CD8-positive, alpha-beta memory T cell (primary cell): ENCODE data around the gene SNX33. TPM values are rescaled to one million over a fixed set of nuclear protein-coding genes. Genes with fewer than 3 reads are reported as not detected.
A peak's percentile ranks its signal among the peaks of the same experiment; 100 is the strongest.
"Not testable (repeated sequence)": the region's sequence is repeated elsewhere in the genome, so short reads cannot be mapped to it uniquely, and the experiment has no call there.

Source experiments
- CTCF ChIA-PET: fragments of 350-600 bp; sonication (Branson Sonifier 250); formaldehyde crosslinking; loops from one replicate; lab custom pipeline; 2021; ENCODE audit warnings: antibody characterized with exemption; lab: Charles Lee
- POLR2A ChIA-PET: fragments of 350-600 bp; sonication (Branson Sonifier 250); formaldehyde crosslinking; loops from one replicate; lab custom pipeline; 2021; ENCODE audit warnings: antibody characterized with exemption; lab: Charles Lee
- DNase-seq, 5 donors: peaks; one replicate each; pipeline versions ENCODE4 v3.0.0 to v3.0.0-alpha.2; 2020 to 2022; ENCODE audit warnings: mixed read lengths in 1 of 5
- H3K27ac ChIP-seq: one replicate; pipeline ENCODE4 v1.7.0; 2013; ENCODE audit warnings: low read depth, mild to moderate bottlenecking, low read length, moderate library complexity
- H3K27me3 ChIP-seq: 2 replicates; pipeline ENCODE4 v1.7.0; 2013; ENCODE audit warnings: low read length, mild to moderate bottlenecking; ENCODE audit not compliant: insufficient read depth, poor library complexity, severe bottlenecking
- H3K36me3 ChIP-seq: 2 replicates; pipeline ENCODE4 v1.7.0; 2013; ENCODE audit warnings: mild to moderate bottlenecking, low read length, moderate library complexity; ENCODE audit not compliant: insufficient read depth
- H3K4me1 ChIP-seq: 2 replicates; pipeline ENCODE4 v1.7.0; 2013; ENCODE audit warnings: mild to moderate bottlenecking, low read length, moderate library complexity; ENCODE audit not compliant: insufficient read depth
- H3K4me3 ChIP-seq: 2 replicates; pipeline ENCODE4 v1.7.0; 2013; ENCODE audit warnings: mild to moderate bottlenecking, low read length
- H3K9me3 ChIP-seq: 2 replicates; pipeline ENCODE4 v1.7.0; 2013; ENCODE audit warnings: mild to moderate bottlenecking, low read length
- H3K27ac Mint-ChIP-seq, 8 donors: one replicate each; pipeline ENCODE4 v1.8.0; 2020 to 2021; ENCODE audit warnings: mixed read lengths in 8 of 8, mild to moderate bottlenecking in 6 of 8, inconsistent platforms in 3 of 8, moderate library complexity in 3 of 8
- H3K27me3 Mint-ChIP-seq, 2 donors: one replicate each; pipeline ENCODE4 v1.8.0; 2020 to 2021; ENCODE audit warnings: mixed read lengths in 2 of 2, mild to moderate bottlenecking in 1 of 2, moderate library complexity in 1 of 2
- H3K36me3 Mint-ChIP-seq, 3 donors: one replicate each; pipeline ENCODE4 v1.8.0; 2020 to 2021; ENCODE audit warnings: mixed read lengths in 3 of 3, inconsistent platforms in 1 of 3, mild to moderate bottlenecking in 1 of 3
- H3K4me1 Mint-ChIP-seq, 3 donors: one replicate each; pipeline ENCODE4 v1.8.0; 2020 to 2021; ENCODE audit warnings: mixed read lengths in 3 of 3, inconsistent platforms in 1 of 3, mild to moderate bottlenecking in 1 of 3
- H3K4me3 Mint-ChIP-seq, 7 donors: one replicate each; pipeline ENCODE4 v1.8.0; 2020 to 2021; ENCODE audit warnings: mixed read lengths in 7 of 7, mild to moderate bottlenecking in 6 of 7, moderate library complexity in 4 of 7, inconsistent platforms in 2 of 7
- H3K9me3 Mint-ChIP-seq, 5 donors: one replicate each; pipeline ENCODE4 v1.8.0; 2020 to 2022; ENCODE audit warnings: mixed read lengths in 5 of 5, mild to moderate bottlenecking in 3 of 5, moderate library complexity in 2 of 5, inconsistent platforms in 1 of 5
- polyA plus RNA-seq: library from polyadenylated mRNA; unstranded; fragments of 300-500 nt; fragmentation: Illumina TruSeq; gene quantifications from one replicate; pipeline ENCODE4 v1.2.3, GENCODE V29; 2021
- total RNA-seq, 2 experiments: library from RNA; stranded (reverse); gene quantifications; one replicate each; pipeline ENCODE4 v1.2.3, GENCODE V29; 2021

Gene SNX33
- total and polyA plus RNA-seq, 3 experiments from 2014 or later = 1.1 to 3.5 (median 3.1) TPM

- Mint-ChIP-seq H3K4me3 (no peak overlapping the region), H3K9me3 (no peaks in the 10 kb centered on the region), H3K36me3 (no peaks in the 10 kb centered on the region), H3K27ac (no peak overlapping the region), H3K27me3 (peaks cover 1 to 3% of the 10 kb centered on the region in 2 donors), H3K4me1 (no peaks in the 10 kb centered on the region)
- H3K27me3 ChIP-seq = no peaks in the 10 kb centered on the region
- no peak for DNase-seq
- no peaks in the 10 kb centered on the region for H3K9me3 ChIP-seq
- no peak overlapping the region for H3K27ac ChIP-seq
- H3K36me3 ChIP-seq = no peaks in the 10 kb centered on the region
- POLR2A ChIA-PET = no interaction called here
- no peak overlapping the region for H3K4me3 ChIP-seq
- no peaks in the 10 kb centered on the region for H3K4me1 ChIP-seq
- CTCF ChIA-PET = interaction anchor here (0.7 to 1.4 kb wide), 4 partner anchors 24 to 317 kb away, joined by 3 to 7 read pairs (median 3); partner anchors contain the start of gene MAN2C1
Measured at GRCh38 chr15:75684648-75685047, 36.9 kb downstream of the SNX33 start.

- Mint-ChIP-seq H3K27me3 (peaks cover 1 to 3% of the 10 kb centered on the region in 2 donors), H3K4me1 (no peaks in the 10 kb centered on the region), H3K9me3 (no peaks in the 10 kb centered on the region), H3K4me3 (no peak overlapping the region), H3K36me3 (no peaks in the 10 kb centered on the region), H3K27ac (no peak overlapping the region)
- no peak for DNase-seq
- Histone ChIP-seq H3K4me1 (no peaks in the 10 kb centered on the region), H3K4me3 (no peak overlapping the region), H3K36me3 (no peaks in the 10 kb centered on the region), H3K27me3 (no peaks in the 10 kb centered on the region), H3K9me3 (no peaks in the 10 kb centered on the region), H3K27ac (no peak overlapping the region)
- ChIA-PET POLR2A (no interaction called here), CTCF (interaction anchor here (1.4 kb wide), 2 partner anchors 25 to 233 kb away, joined by 3 to 5 read pairs; no protein-coding TSS in a partner anchor)
Measured at GRCh38 chr15:75685195-75685594, 37.5 kb downstream of the SNX33 start.

- H3K4me3 Mint-ChIP-seq, H3K36me3 Mint-ChIP-seq, H3K36me3 ChIP-seq, H3K27me3 ChIP-seq, H3K9me3 ChIP-seq, H3K4me3 ChIP-seq, H3K4me1 ChIP-seq, H3K4me1 Mint-ChIP-seq, H3K9me3 Mint-ChIP-seq, H3K27me3 Mint-ChIP-seq, POLR2A ChIA-PET, H3K27ac ChIP-seq: not testable (repeated sequence)
- peak; percentile 59 to 77 (median 60) for DNase-seq
- peak overlapping the region in 1 of 8 donors; percentile 19 for H3K27ac Mint-ChIP-seq
- CTCF ChIA-PET = interaction anchor here (0.6 to 1.4 kb wide), 3 partner anchors 116 to 678 kb away, joined by 3 to 5 read pairs (median 3); no protein-coding TSS in a partner anchor
Measured at GRCh38 chr15:75686212-75686642, 38.5 kb downstream of the SNX33 start.

- Histone ChIP-seq H3K4me3 (no peak overlapping the region), H3K27ac (no peak overlapping the region), H3K27me3 (no peaks in the 10 kb centered on the region), H3K4me1 (no peaks in the 10 kb centered on the region), H3K36me3 (no peaks in the 10 kb centered on the region), H3K9me3 (no peaks in the 10 kb centered on the region)
- POLR2A ChIA-PET = no interaction called here
- H3K4me1 Mint-ChIP-seq = no peaks in the 10 kb centered on the region
- H3K27me3 Mint-ChIP-seq = peaks cover 0 to 11% of the 10 kb centered on the region in 2 donors
- no peak overlapping the region for H3K27ac Mint-ChIP-seq
- H3K36me3 Mint-ChIP-seq = no peaks in the 10 kb centered on the region
- no peak for DNase-seq
- no peaks in the 10 kb centered on the region for H3K9me3 Mint-ChIP-seq
- CTCF ChIA-PET = no interaction called here
- no peak overlapping the region for H3K4me3 Mint-ChIP-seq
Measured at GRCh38 chr15:75687486-75688277, 40.0 kb downstream of the SNX33 start.

GRCh38 chr15:75688278-75688557 is 40.5 kb downstream of the SNX33 start:
- CTCF ChIA-PET = no interaction called here
- Mint-ChIP-seq H3K4me1 (no peaks in the 10 kb centered on the region), H3K36me3 (no peaks in the 10 kb centered on the region), H3K27ac (no peak overlapping the region), H3K4me3 (no peak overlapping the region), H3K27me3 (peaks cover 0 to 16% of the 10 kb centered on the region in 2 donors), H3K9me3 (no peaks in the 10 kb centered on the region)
- DNase-seq = no peak
- Histone ChIP-seq H3K36me3 (no peaks in the 10 kb centered on the region), H3K4me3 (no peak overlapping the region), H3K4me1 (no peaks in the 10 kb centered on the region), H3K27ac (no peak overlapping the region), H3K27me3 (no peaks in the 10 kb centered on the region), H3K9me3 (no peaks in the 10 kb centered on the region)
- POLR2A ChIA-PET = no interaction called here

GRCh38 chr15:75688831-75689230 is 41.1 kb downstream of the SNX33 start:
- no peak overlapping the region for H3K27ac Mint-ChIP-seq
- no peak overlapping the region for H3K4me3 Mint-ChIP-seq
- Histone ChIP-seq H3K36me3 (no peaks in the 10 kb centered on the region), H3K4me1 (no peaks in the 10 kb centered on the region), H3K27ac (no peak overlapping the region), H3K4me3 (no peak overlapping the region), H3K9me3 (no peaks in the 10 kb centered on the region), H3K27me3 (no peaks in the 10 kb centered on the region)
- no peaks in the 10 kb centered on the region for H3K9me3 Mint-ChIP-seq
- no peaks in the 10 kb centered on the region for H3K36me3 Mint-ChIP-seq
- no peak for DNase-seq
- POLR2A ChIA-PET = no interaction called here
- peaks cover 0 to 16% of the 10 kb centered on the region in 2 donors for H3K27me3 Mint-ChIP-seq
- CTCF ChIA-PET = no interaction called here
- H3K4me1 Mint-ChIP-seq = no peaks in the 10 kb centered on the region

DNA sequence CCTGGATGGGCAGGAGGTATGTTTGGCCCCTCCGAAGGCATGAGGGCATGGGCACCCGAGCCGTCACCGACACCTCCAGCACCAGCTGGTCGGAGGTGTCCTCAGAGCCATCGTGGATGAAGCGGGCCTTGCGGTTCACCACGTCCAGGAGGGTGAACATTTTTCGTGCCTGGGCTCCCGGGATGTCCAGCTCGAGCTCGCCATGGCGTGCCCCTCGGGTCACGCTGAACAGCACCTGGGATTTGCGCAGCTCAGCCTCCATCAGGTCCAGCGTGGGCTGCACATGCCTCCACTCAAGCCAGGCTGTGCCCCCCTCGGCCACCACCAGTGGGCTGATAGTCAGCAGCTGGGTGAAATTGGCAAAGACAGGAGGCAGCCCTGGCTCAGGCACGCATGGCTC is 41.7 kb downstream of the SNX33 start:
- H3K27ac ChIP-seq, H3K27ac Mint-ChIP-seq, DNase-seq, H3K36me3 Mint-ChIP-seq, H3K4me3 Mint-ChIP-seq, POLR2A ChIA-PET, H3K4me1 Mint-ChIP-seq, H3K9me3 Mint-ChIP-seq, H3K4me1 ChIP-seq, H3K9me3 ChIP-seq, H3K4me3 ChIP-seq, CTCF ChIA-PET, H3K36me3 ChIP-seq, H3K27me3 ChIP-seq: not testable (repeated sequence)
- peaks cover 0 to 16% of the 10 kb centered on the region in 2 donors for H3K27me3 Mint-ChIP-seq

DNA sequence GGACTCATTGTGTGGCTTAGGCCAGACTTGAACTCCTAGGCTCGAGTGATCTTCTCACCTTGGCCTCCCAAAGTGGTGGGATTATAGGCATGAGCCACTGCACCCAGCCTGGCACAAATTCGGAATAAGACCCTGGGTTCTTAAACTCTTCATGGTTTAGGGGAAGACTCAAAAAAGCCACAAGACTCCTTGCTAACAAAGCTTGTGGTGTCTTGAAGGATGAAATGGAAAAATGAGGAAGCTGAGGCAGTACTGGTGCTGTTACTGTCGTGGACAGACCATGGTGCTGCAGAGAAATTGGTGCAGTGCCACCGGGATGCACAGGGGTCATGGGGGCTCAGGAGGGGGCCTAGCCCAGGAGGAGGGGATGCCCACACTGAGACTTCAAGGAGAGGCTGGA is 44.6 kb downstream of the SNX33 start:
- POLR2A ChIA-PET, H3K27me3 ChIP-seq, DNase-seq, H3K36me3 ChIP-seq, H3K9me3 Mint-ChIP-seq, H3K27ac ChIP-seq, H3K4me3 ChIP-seq, H3K9me3 ChIP-seq, H3K4me1 ChIP-seq, CTCF ChIA-PET, H3K36me3 Mint-ChIP-seq, H3K4me3 Mint-ChIP-seq: not testable (repeated sequence)
- Mint-ChIP-seq H3K27me3 (peaks cover 6 to 20% of the 10 kb centered on the region in 2 donors), H3K4me1 (peaks cover 8 to 12% (median 9%) of the 10 kb centered on the region in 3 donors), H3K27ac (peak overlapping the region in 1 of 8 donors; percentile 14)
